Measurements from ENCODE around the gene EIF2B4. TPM values are rescaled to one million over a fixed set of nuclear protein-coding genes. Genes with fewer than 3 reads are reported as not detected.
"Not testable (repeated sequence)": the region's sequence is repeated elsewhere in the genome, so short reads cannot be mapped to it uniquely, and the experiment has no call there.

Gene EIF2B4
- polyA plus RNA-seq, 1 experiment = 42.8 TPM

DNA sequence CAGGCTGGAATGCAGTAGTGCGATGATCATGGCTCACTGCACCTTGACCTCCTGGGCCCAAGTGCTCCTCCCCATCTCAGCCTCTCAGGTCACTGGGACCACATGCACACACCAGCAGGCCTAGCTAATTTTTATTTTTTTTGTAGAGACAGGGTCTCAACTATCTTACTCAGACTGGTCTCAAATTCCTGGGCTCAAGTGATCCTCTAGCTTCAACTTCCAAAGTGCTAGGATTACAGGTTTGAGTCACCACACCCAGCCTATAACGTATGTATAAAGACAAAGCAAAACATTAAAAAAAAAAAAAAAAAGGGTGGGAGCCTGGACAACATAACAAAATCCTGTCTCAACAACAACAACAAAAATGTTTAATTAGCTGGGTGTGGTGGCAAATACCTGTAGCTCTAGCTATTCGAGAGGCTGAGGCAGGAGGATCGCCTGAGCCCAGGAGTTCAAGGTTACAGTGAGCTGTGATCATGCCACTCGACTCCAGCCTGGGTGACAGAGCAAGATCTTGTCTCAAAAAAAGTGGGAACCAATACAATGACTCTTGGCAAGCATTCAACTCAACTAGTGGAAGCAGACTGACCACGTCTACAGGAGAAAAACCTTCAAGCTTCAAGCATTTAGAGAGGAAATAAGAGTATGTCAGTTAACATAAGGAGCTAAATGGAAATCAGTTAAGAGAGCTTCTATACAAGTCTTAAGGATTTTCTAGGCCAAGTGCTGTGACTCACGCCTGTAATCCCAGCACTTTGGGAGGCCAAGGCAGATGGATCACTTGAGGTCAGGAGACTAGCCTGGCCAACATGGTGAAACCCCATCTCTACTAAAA, 16.2 kb downstream of the EIF2B4 start:
- ChIA-PET CTCF (interaction anchor here (0.6 to 1.2 kb wide), 2 partner anchors 16 to 1214 kb away, joined by 4 read pairs; no protein-coding TSS in a partner anchor), POLR2A (interaction anchor here (0.5 to 0.7 kb wide), 2 partner anchors 74 to 304 kb away, joined by 3 to 4 read pairs; partner anchors contain the start of gene NRBP1)
- TF ChIP-seq, protein P1, sequence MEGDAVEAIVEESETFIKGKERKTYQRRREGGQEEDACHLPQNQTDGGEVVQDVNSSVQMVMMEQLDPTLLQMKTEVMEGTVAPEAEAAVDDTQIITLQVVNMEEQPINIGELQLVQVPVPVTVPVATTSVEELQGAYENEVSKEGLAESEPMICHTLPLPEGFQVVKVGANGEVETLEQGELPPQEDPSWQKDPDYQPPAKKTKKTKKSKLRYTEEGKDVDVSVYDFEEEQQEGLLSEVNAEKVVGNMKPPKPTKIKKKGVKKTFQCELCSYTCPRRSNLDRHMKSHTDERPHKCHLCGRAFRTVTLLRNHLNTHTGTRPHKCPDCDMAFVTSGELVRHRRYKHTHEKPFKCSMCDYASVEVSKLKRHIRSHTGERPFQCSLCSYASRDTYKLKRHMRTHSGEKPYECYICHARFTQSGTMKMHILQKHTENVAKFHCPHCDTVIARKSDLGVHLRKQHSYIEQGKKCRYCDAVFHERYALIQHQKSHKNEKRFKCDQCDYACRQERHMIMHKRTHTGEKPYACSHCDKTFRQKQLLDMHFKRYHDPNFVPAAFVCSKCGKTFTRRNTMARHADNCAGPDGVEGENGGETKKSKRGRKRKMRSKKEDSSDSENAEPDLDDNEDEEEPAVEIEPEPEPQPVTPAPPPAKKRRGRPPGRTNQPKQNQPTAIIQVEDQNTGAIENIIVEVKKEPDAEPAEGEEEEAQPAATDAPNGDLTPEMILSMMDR (IDR thresholded peaks at IDR 0.05; ENCODE audit: insufficient read depth, low read depth, low read length) = no peak
- H3K4me3 ChIP-seq (ENCODE audit: low read depth, low read length) = no peak overlapping the region
- H3K27me3 ChIP-seq (ENCODE audit: control insufficient read depth, insufficient read depth, low read length) = no peaks in the 10 kb centered on the region
- DNase-seq (ENCODE audit: low read depth) = no peak
- H3K36me3 ChIP-seq (ENCODE audit: control insufficient read depth, insufficient read depth, low read length) = no peaks in the 10 kb centered on the region

DNA sequence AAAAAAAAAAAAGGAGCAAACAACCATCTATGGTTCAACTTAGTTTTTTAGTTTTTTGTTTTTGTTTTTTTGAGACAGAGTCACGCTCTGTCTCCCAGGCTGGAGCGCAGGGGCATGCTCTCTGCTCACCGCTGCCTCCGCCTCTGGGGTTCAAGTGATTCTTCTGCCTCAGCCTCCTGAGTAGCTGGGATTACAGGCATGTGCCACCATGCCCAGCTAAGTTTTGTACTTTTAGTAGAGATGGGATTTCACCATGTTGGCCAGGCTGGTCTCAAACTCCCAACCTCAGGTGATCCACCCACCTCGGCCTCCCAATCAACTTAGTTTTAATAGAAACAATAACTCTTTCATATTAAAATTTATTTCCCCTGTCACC, 16.8 kb downstream of the EIF2B4 start:
- POLR2A ChIA-PET; H3K4me3 ChIP-seq (ENCODE audit: low read depth, low read length); H3K27me3 ChIP-seq (ENCODE audit: control insufficient read depth, insufficient read depth, low read length); DNase-seq (ENCODE audit: low read depth); H3K36me3 ChIP-seq (ENCODE audit: control insufficient read depth, insufficient read depth, low read length): not testable (repeated sequence)
- CTCF ChIA-PET = interaction anchor here (1.2 kb wide), 1 partner anchor 16 kb away, joined by 4 read pairs; no protein-coding TSS in a partner anchor

GRCh38 chr2:27351802-27352598, 18.1 kb downstream of the EIF2B4 start:
- DNase-seq (ENCODE audit: low read depth) = no peak
- CTCF ChIA-PET = no interaction called here
- Histone ChIP-seq H3K36me3 (ENCODE audit: control insufficient read depth, insufficient read depth, low read length) (no peaks in the 10 kb centered on the region), H3K27me3 (ENCODE audit: control insufficient read depth, insufficient read depth, low read length) (no peaks in the 10 kb centered on the region), H3K4me3 (ENCODE audit: low read depth, low read length) (no peak overlapping the region)
- POLR2A ChIA-PET = no interaction called here
- TF ChIP-seq, protein P1 (IDR thresholded peaks at IDR 0.05; ENCODE audit: insufficient read depth, low read depth, low read length) = no peak

- ChIA-PET CTCF (interaction anchor here (1.1 kb wide), 1 partner anchor 13 kb away, joined by 3 read pairs; no protein-coding TSS in a partner anchor), POLR2A (no interaction called here)
- Histone ChIP-seq H3K4me3 (ENCODE audit: low read depth, low read length) (no peak overlapping the region), H3K36me3 (ENCODE audit: control insufficient read depth, insufficient read depth, low read length) (no peaks in the 10 kb centered on the region), H3K27me3 (ENCODE audit: control insufficient read depth, insufficient read depth, low read length) (no peaks in the 10 kb centered on the region)
- TF ChIP-seq, protein P1 (IDR thresholded peaks at IDR 0.05; ENCODE audit: insufficient read depth, low read depth, low read length) = no peak
- DNase-seq (ENCODE audit: low read depth) = no peak
Measured at GRCh38 chr2:27350106-27350693, 19.9 kb downstream of the EIF2B4 start.

DNA sequence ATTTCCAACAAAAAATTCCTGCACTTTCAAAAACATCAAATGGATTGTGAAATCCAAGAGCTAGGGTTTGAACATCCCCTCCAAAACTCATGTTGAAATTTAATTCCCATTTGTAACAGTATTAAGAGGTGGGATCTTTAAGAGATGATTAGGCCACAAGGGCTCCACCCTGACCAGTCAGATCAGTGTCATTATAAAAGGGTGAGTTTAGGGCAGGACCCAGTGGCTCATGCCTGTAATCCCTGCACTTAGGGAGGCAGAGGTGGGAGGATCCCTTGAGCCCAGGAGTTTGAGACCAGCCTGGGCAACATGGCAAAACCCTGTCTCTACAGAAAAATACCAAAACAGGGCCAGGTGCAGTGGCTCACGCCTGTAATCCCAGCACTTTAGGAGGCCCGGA, 22.5 kb downstream of the EIF2B4 start:
- Histone ChIP-seq H3K4me3 (ENCODE audit: low read depth, low read length) (no peak overlapping the region), H3K27me3 (ENCODE audit: control insufficient read depth, insufficient read depth, low read length) (no peaks in the 10 kb centered on the region), H3K36me3 (ENCODE audit: control insufficient read depth, insufficient read depth, low read length) (no peaks in the 10 kb centered on the region; the same call in 1 of the 2 replicates)
- ChIA-PET CTCF (no interaction called here), POLR2A (no interaction called here)
- TF ChIP-seq, protein P1 (IDR thresholded peaks at IDR 0.05; ENCODE audit: insufficient read depth, low read depth, low read length) = no peak
- no peak for DNase-seq (ENCODE audit: low read depth)
